Measurements from ENCODE around the gene OPCML.

DNA sequence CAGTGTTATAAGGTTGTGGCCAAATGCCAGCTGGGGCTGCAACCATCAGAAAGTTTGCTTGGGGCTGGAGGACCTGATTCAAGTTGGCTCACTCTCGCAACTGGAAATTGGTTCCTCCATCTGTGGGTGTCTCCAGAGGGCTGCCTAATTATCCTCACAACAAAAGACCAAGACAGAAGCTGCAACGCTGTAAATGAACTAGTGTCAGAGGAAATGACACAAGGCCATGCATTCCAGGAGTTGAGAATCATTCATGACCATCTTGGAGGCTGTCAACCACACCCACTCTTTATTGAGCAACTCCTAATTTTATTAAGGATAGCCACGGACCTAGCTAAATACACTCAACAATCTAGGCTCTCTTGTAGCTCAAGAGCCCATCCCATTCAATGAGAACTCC, 1060.8 kb downstream of the OPCML start:
- TF ChIP-seq, protein P1, sequence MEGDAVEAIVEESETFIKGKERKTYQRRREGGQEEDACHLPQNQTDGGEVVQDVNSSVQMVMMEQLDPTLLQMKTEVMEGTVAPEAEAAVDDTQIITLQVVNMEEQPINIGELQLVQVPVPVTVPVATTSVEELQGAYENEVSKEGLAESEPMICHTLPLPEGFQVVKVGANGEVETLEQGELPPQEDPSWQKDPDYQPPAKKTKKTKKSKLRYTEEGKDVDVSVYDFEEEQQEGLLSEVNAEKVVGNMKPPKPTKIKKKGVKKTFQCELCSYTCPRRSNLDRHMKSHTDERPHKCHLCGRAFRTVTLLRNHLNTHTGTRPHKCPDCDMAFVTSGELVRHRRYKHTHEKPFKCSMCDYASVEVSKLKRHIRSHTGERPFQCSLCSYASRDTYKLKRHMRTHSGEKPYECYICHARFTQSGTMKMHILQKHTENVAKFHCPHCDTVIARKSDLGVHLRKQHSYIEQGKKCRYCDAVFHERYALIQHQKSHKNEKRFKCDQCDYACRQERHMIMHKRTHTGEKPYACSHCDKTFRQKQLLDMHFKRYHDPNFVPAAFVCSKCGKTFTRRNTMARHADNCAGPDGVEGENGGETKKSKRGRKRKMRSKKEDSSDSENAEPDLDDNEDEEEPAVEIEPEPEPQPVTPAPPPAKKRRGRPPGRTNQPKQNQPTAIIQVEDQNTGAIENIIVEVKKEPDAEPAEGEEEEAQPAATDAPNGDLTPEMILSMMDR (optimal IDR thresholded peaks at IDR 0.05 in 1 of 3, IDR thresholded peaks at IDR 0.05 in 1 of 3, conservative IDR thresholded peaks at IDR 0.05 in 1 of 3; ENCODE audit: extremely low read depth in 1 of 3, insufficient read depth in 2 of 3, low read length in 3 of 3), result no peak
- TF ChIP-seq EZH2 (IDR thresholded peaks at IDR 0.05; ENCODE audit: low read length), result no peak

Measured in keratinocyte (primary cell).